Vagina (tissue), 2 donors: ENCODE measurements around the gene LHFPL2. TPM values are rescaled to one million over a fixed set of nuclear protein-coding genes. Genes with fewer than 3 reads are reported as not detected.

Source experiments
- DNase-seq, 2 donors: peaks; one replicate each; pipeline ENCODE4 v3.0.0-alpha.2; 2017; ENCODE audit errors: extremely low spot score in 2 of 2
- H3K27ac ChIP-seq: fragments of 200-600 bp; sonication (generic); one replicate; pipeline ENCODE4 v1.5.1; 2019
- H3K27me3 ChIP-seq: fragments of 200-600 bp; sonication (generic); one replicate; pipeline ENCODE4 v1.5.1; 2019
- H3K36me3 ChIP-seq, 2 donors: fragments of 200-600 bp; sonication (generic); one replicate each; pipeline ENCODE4 v1.5.1; 2017 to 2019
- H3K4me1 ChIP-seq: fragments of 200-600 bp; sonication (generic); one replicate; pipeline ENCODE4 v1.5.1; 2019
- H3K4me3 ChIP-seq, 2 donors: fragments of 200-600 bp; sonication (generic); 1 replicate in 1 of 2; 2 replicates in 1 of 2; pipeline ENCODE4 v1.5.1; 2016 to 2019
- H3K9me3 ChIP-seq: fragments of 200-600 bp; sonication (generic); one replicate; pipeline ENCODE4 v1.5.1; 2019
- POLR2A ChIP-seq, 2 donors: fragments of 450-650 bp; IDR thresholded peaks; one replicate each; pipeline ENCODE4 v1.6.1; 2017; ENCODE audit warnings: antibody characterized with exemption in 2 of 2, mild to moderate bottlenecking in 2 of 2, moderate library complexity in 2 of 2
- POLR2AphosphoS5 ChIP-seq, 2 donors: sonication (generic); formaldehyde crosslinking; IDR thresholded peaks; one replicate each; pipeline ENCODE4 v1.9.0; 2017; ENCODE audit warnings: antibody characterized with exemption in 2 of 2, mild to moderate bottlenecking in 2 of 2, low read depth in 1 of 2; ENCODE audit not compliant: insufficient read depth in 1 of 2
- intact Hi-C: fragments of 100-400 bp; cut with DNase I; formaldehyde crosslinking; loops from one replicate; pipeline ENCODE4 v1.15.1; 2023
- total RNA-seq: library from RNA; depleted of rRNA; stranded (reverse); fragments of >200 nt; gene quantifications from one replicate; pipeline ENCODE4 v1.2.3, GENCODE V29; 2016
- TF ChIP-seq, protein P1 (sequence below), 3 experiments: fragments of 450-650 bp in 2 of 3; fragments of 200-600 bp in 1 of 3; sonication (generic) in 1 of 3; IDR thresholded peaks; one replicate each; pipeline ENCODE4 v1.5.1; 2017 to 2019; ENCODE audit warnings: antibody characterized with exemption in 3 of 3, mild to moderate bottlenecking in 2 of 3, moderate library complexity in 2 of 3

Gene LHFPL2
- total RNA-seq, 1 donor from 2014 or later: 24.8 TPM

DNA sequence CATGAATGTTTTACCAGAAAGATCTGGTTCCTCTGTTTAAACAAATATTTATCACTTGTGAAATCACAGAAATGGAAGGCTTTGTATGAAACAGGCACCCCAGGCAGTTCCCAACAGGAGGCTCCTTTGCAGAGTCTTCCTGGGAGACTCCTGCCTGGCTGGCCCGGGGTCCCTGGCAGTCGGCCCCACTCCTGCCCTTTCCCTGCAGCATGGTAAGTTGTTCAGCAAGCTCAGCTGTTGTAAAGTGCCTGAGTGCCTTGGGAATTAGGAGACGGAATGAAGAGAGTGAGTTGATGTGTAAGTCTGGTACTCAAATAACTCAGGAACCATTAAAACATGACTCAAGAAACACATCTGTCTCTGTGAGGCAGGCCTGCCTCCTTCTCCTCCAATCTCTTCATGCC lies 17.5 kb upstream of the LHFPL2 start:
- H3K9me3 ChIP-seq: no peaks in the 10 kb centered on the region
- H3K4me1 ChIP-seq: peaks cover 2% of the 10 kb centered on the region
- peak overlapping the region; percentile 48 for H3K27ac ChIP-seq
- no peaks in the 10 kb centered on the region for H3K27me3 ChIP-seq
- no peaks in the 10 kb centered on the region for H3K36me3 ChIP-seq
- no peak overlapping the region for H3K4me3 ChIP-seq
- no peak for TF ChIP-seq POLR2A (IDR thresholded peaks at IDR 0.05)
- TF ChIP-seq, protein P1, sequence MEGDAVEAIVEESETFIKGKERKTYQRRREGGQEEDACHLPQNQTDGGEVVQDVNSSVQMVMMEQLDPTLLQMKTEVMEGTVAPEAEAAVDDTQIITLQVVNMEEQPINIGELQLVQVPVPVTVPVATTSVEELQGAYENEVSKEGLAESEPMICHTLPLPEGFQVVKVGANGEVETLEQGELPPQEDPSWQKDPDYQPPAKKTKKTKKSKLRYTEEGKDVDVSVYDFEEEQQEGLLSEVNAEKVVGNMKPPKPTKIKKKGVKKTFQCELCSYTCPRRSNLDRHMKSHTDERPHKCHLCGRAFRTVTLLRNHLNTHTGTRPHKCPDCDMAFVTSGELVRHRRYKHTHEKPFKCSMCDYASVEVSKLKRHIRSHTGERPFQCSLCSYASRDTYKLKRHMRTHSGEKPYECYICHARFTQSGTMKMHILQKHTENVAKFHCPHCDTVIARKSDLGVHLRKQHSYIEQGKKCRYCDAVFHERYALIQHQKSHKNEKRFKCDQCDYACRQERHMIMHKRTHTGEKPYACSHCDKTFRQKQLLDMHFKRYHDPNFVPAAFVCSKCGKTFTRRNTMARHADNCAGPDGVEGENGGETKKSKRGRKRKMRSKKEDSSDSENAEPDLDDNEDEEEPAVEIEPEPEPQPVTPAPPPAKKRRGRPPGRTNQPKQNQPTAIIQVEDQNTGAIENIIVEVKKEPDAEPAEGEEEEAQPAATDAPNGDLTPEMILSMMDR (IDR thresholded peaks at IDR 0.05): no peak
- peak in 1 of 2 donors; percentile 34 for TF ChIP-seq POLR2AphosphoS5 (IDR thresholded peaks at IDR 0.05; ENCODE audit: insufficient read depth in 1 of 2, low read depth in 1 of 2)
- intact Hi-C loops: loop anchor here (10.0 kb wide), 1 partner anchor 301 kb away; the partner anchor contains the start of gene SCAMP1
- DNase-seq: no peak

- Histone ChIP-seq H3K27me3 (no peaks in the 10 kb centered on the region), H3K4me1 (no peaks in the 10 kb centered on the region), H3K36me3 (no peaks in the 10 kb centered on the region), H3K9me3 (no peaks in the 10 kb centered on the region), H3K27ac (peak overlapping the region; percentile 48), H3K4me3 (no peak overlapping the region)
- DNase-seq: no peak
- intact Hi-C loops: loop anchor here (10.0 kb wide), 1 partner anchor 301 kb away; the partner anchor contains the start of gene SCAMP1
- TF ChIP-seq POLR2AphosphoS5 (IDR thresholded peaks at IDR 0.05; ENCODE audit: insufficient read depth in 1 of 2, low read depth in 1 of 2) (no peak), POLR2A (IDR thresholded peaks at IDR 0.05) (no peak)
- TF ChIP-seq, protein P1 (IDR thresholded peaks at IDR 0.05): no peak
These were observed 17.0 kb upstream of the LHFPL2 start for GRCh38 chr5:78665534-78665933.

GRCh38 chr5:78662323-78662722 lies 13.8 kb upstream of the LHFPL2 start:
- TF ChIP-seq, protein P1 (IDR thresholded peaks at IDR 0.05): no peak
- no peak for TF ChIP-seq POLR2A (IDR thresholded peaks at IDR 0.05)
- TF ChIP-seq POLR2AphosphoS5 (IDR thresholded peaks at IDR 0.05; ENCODE audit: insufficient read depth in 1 of 2, low read depth in 1 of 2): no peak
- no peak overlapping the region for H3K27ac ChIP-seq
- no peaks in the 10 kb centered on the region for H3K36me3 ChIP-seq
- intact Hi-C loops: loop anchor here (10.0 kb wide), 1 partner anchor 298 kb away; the partner anchor contains the start of gene SCAMP1
- no peaks in the 10 kb centered on the region for H3K9me3 ChIP-seq
- no peak overlapping the region for H3K4me3 ChIP-seq
- H3K4me1 ChIP-seq: peaks cover 9% of the 10 kb centered on the region
- DNase-seq: no peak
- H3K27me3 ChIP-seq: no peaks in the 10 kb centered on the region

DNA sequence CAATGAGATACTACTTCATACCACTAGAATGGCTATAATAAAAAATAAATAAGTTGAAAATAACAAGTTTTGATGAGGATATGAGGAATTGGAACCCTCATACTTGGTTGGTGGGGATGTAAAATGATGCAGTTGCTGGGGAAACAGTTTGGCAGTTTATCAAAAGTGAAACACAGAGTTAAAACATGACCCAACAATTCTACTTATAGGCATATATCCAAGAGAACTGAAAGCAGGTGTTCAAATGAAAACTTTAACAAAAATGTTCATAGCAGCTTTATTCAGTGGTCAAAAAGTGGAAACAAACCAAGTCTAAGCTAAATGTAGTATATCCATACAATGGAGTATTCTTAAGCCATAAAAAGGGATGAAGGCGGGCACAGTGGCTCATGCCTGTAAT lies 13.1 kb upstream of the LHFPL2 start:
- H3K4me3 ChIP-seq: no peak overlapping the region
- no peaks in the 10 kb centered on the region for H3K9me3 ChIP-seq
- H3K36me3 ChIP-seq: no peaks in the 10 kb centered on the region
- no peak overlapping the region for H3K27ac ChIP-seq
- DNase-seq: no peak
- TF ChIP-seq, protein P1 (IDR thresholded peaks at IDR 0.05): no peak
- TF ChIP-seq POLR2AphosphoS5 (IDR thresholded peaks at IDR 0.05; ENCODE audit: insufficient read depth in 1 of 2, low read depth in 1 of 2) (no peak), POLR2A (IDR thresholded peaks at IDR 0.05) (no peak)
- peaks cover 9% of the 10 kb centered on the region for H3K4me1 ChIP-seq
- H3K27me3 ChIP-seq: no peaks in the 10 kb centered on the region
- intact Hi-C loops: loop anchor here (10.0 kb wide), 1 partner anchor 297 kb away; the partner anchor contains the start of gene SCAMP1

- peaks cover 9% of the 10 kb centered on the region for H3K4me1 ChIP-seq
- no peak for DNase-seq
- TF ChIP-seq, protein P1 (IDR thresholded peaks at IDR 0.05): no peak
- no peak for TF ChIP-seq POLR2A (IDR thresholded peaks at IDR 0.05)
- TF ChIP-seq POLR2AphosphoS5 (IDR thresholded peaks at IDR 0.05; ENCODE audit: insufficient read depth in 1 of 2, low read depth in 1 of 2): no peak
- intact Hi-C loops: loop anchor here (10.0 kb wide), 1 partner anchor 296 kb away; the partner anchor contains the start of gene SCAMP1
- H3K9me3 ChIP-seq: no peaks in the 10 kb centered on the region
- no peak overlapping the region for H3K27ac ChIP-seq
- H3K27me3 ChIP-seq: no peaks in the 10 kb centered on the region
- no peaks in the 10 kb centered on the region for H3K36me3 ChIP-seq
- H3K4me3 ChIP-seq: no peak overlapping the region
These were observed 12.5 kb upstream of the LHFPL2 start for GRCh38 chr5:78661044-78661443.
